NCI-H748 (cell line): Measurements from ENCODE around the gene GBP7.

Source experiments
- DNase-seq: peaks from one replicate; lab custom pipeline; 2025; ENCODE audit not compliant: unreplicated experiment; lab: John Stamatoyannopoulos, UW

GBP7 gene

GRCh38 chr1:89125240-89125912 is 50.4 kb downstream of the GBP7 start:
- DNase-seq, result no peak

DNA sequence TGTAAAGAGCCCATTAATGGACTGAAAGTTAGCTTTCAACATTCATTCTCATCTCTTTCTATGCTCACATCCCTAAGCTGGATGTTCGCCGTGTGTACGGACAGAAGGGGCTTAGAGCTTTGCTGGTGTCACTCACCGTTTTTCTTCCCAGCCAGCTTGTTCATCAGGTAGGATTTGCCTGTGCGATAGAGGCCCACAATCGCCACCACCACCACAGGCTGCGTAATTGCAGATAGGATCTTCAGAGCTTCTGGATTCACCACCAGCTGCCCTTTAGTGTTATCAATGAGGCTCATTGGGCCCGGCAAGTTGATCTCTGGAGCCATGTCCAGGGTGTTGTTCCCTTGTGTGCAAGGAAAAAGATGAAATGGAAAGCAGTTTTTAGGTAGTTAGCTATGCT is 54.2 kb downstream of the GBP7 start:
- no peak for DNase-seq

DNA sequence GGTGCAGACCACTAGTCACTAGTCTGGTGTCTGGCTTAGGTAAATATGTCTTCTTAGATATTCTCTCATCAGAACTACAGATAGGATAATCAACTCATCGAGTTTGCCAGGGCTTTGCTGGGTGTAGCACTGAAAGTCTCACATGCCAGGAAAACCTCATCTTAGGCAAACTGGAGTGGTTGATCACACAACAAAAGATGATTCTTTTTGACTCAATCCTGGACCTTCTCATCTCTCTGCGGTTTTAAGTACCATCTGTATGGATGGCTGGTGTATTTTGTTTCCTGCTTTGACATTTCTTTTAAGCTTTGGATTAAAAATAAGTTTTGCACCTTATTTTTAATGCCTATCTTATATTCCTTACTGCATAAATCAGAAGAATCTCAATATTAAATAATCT is 61.1 kb downstream of the GBP7 start:
- DNase-seq, result no peak

- DNase-seq, result no peak
Observed at GRCh38 chr1:89112871-89113613, 62.8 kb downstream of the GBP7 start.

GRCh38 chr1:89104687-89105086 is 71.1 kb downstream of the GBP7 start:
- no peak for DNase-seq

DNA sequence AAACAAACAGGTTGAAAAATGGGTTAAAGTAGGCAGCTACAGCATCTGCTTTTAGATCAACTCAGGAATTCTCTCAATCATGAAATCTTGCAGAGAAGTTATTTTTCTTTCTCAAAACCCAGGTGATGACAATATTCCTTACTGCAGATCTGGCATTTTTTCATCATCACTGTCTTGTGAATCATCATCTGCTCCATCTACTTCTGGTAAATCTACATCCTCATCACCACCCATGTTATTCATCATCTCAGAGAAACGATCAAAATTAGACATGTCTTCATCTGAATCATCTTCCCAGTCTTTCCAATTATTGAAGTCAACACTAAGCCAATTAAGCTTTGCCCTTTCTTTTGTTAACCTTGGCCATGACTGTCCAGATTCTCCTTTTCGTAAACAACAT is 71.7 kb downstream of the GBP7 start:
- no peak for DNase-seq

DNA sequence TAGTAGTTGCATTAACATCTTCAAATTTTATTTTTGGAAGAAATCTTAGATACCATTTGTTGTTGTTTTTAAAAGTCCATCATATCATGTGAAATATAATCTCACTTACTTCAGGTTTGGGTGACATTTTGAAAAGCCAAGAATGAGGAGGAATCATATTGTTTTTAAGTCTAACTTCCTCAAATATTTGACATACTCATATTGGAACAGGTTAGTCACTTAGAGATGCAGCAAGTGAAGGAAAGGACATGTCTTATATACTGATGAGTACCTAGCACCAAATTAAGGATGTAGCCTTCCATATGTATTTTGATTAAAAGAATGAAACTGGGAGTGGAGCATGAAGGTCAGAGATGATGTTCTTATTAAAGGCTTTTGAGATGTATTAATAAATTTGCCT is 73.8 kb downstream of the GBP7 start:
- no peak for DNase-seq

GRCh38 chr1:89100412-89100811 is 75.4 kb downstream of the GBP7 start:
- DNase-seq, result no peak

DNA sequence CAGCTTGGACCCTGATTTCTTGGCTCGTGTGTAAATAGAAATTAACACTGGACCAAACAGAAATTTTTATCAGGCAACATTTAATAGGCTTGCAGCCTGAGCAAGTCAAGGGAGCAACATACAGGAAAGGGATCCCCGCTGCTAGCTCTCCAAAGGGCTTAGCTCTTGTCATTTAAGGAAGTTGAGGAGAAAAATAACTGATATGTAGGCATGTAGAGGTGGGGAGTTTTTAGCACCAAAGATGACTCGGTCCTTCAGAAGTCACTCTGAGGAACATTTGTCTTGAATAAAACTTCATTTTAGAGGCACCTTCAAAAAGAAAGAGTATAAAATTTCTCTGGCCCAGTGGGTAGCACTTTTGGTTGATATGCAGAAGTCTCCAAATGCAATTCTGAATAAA is 76.9 kb downstream of the GBP7 start:
- DNase-seq, result no peak

DNA sequence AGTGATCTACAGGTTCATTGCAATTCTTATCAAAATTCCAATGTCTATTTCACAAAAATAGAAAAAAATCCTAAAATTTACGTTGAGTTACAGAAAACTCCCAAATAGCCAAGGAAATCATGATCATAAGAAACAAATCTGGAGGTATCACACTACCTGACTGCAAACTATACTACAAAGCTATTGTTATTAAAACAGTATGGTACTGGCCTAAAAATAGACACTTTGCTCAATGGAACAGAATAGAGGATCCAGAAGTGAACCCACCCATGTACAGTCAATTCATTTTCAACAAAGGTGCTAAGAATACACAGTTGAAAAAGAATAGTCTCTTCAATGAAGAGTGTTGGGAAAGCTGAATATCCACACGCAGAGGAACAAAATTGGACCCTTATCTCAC is 80.1 kb downstream of the GBP7 start:
- no peak for DNase-seq

DNA sequence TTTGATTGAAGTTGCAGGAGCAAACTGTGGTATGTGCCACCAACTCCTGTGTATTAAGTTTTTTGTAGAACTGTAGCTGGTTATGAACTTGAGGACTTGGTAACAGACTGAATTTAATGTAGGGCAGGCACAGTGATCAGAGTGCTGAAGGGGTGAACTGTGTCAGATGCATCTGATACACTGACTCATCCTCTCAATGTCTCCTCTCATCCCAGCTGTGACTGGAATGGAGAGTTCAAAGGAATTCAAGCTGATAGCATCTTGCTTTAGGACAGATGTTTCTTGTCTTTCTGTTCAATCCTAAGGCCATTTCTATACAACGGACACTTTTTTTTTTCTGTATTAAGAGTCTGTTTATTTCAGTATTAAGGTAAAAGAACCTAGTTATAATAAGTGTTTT is 85.8 kb downstream of the GBP7 start:
- no peak for DNase-seq

- no peak for DNase-seq
Observed at GRCh38 chr1:89088572-89088971, 87.2 kb downstream of the GBP7 start.

DNA sequence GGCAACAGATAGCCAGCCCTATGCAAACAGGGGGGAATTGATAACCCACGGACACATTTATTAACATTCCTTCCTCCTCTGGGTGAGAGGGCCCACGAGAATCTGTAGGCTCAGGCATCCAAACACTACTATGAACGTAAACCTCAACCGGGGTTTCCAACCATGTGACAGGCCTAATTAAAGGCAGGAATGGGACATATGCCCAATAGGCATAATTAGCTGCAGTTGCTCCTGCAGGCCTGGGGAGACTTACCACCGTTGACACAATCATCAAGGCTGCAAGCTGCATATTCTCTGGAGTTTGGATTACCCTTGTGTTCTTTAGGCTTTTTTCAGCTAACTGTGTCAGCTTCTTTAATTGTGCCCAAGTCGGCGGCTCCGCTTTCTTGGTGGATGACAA is 88.6 kb downstream of the GBP7 start:
- no peak for DNase-seq

GRCh38 chr1:89085781-89086180 is 90.0 kb downstream of the GBP7 start:
- peak; percentile 77 for DNase-seq
